SK-N-SH treated with all-trans-retinoic acid at 6 μM for 48 hours (cell line): ENCODE measurements around the gene DGUOK.

Source experiments
- ATAC-seq: fragments of 200-7000 bp; cut with Tn5 transposase; 3 replicates; pipeline ENCODE4 v1.9.1; 2020; ENCODE audit warnings: mild to moderate bottlenecking, moderate library complexity
- ARNTL ChIP-seq: fragments of 450-650 bp; formaldehyde crosslinking; IDR thresholded peaks from 2 replicates; pipeline ENCODE4 v1.5.0; 2020; ENCODE audit warnings: low read depth, mild to moderate bottlenecking, moderate library complexity, borderline replicate concordance
- BACH2 ChIP-seq: fragments of 250-450 bp; sonication (Bioruptor Pico); IDR thresholded peaks from 2 replicates; pipeline ENCODE4 v1.9.0; 2021; ENCODE audit warnings: mild to moderate bottlenecking, borderline replicate concordance
- CSDC2 ChIP-seq: fragments of 250-450 bp; sonication (Bioruptor Pico); IDR thresholded peaks from 2 replicates; pipeline ENCODE4 v1.5.0; 2020; ENCODE audit warnings: mild to moderate bottlenecking, moderate library complexity
- ESRRG ChIP-seq: fragments of 250-450 bp; sonication (Bioruptor Pico); IDR thresholded peaks from 2 replicates; pipeline ENCODE4 v1.6.1; 2021; ENCODE audit warnings: mild to moderate bottlenecking
- OSR1 ChIP-seq: fragments of 250-450 bp; sonication (Bioruptor Pico); IDR thresholded peaks from 2 replicates; pipeline ENCODE4 v1.8.0; 2022; ENCODE audit warnings: moderate library complexity, mild to moderate bottlenecking, inconsistent platforms
- SNAI2 ChIP-seq: fragments of 250-450 bp; sonication (Bioruptor Pico); IDR thresholded peaks from 2 replicates; pipeline ENCODE4 v1.5.0; 2020; ENCODE audit warnings: mild to moderate bottlenecking, moderate library complexity
- TCF4 ChIP-seq: fragments of 250-450 bp; sonication (Bioruptor Pico); IDR thresholded peaks from 2 replicates; pipeline ENCODE4 v1.8.0; 2021; ENCODE audit warnings: mild to moderate bottlenecking, moderate library complexity, borderline replicate concordance
- ZC3H10 ChIP-seq: fragments of 250-450 bp; sonication (Bioruptor Pico); IDR thresholded peaks from 2 replicates; pipeline ENCODE4 v1.5.1; 2021; ENCODE audit warnings: mild to moderate bottlenecking, moderate library complexity
- ZFP3 ChIP-seq: fragments of 250-450 bp; sonication (Bioruptor Pico); IDR thresholded peaks from 2 replicates; pipeline ENCODE4 v1.5.0; 2020; ENCODE audit warnings: mild to moderate bottlenecking, moderate library complexity
- ZFP30 ChIP-seq: fragments of 450-650 bp; formaldehyde crosslinking; IDR thresholded peaks from 2 replicates; pipeline ENCODE4 v1.5.0; 2022; ENCODE audit warnings: mild to moderate bottlenecking, moderate library complexity
- ZNF70 ChIP-seq: fragments of 450-650 bp; formaldehyde crosslinking; IDR thresholded peaks from 2 replicates; pipeline ENCODE4 v1.5.0; 2020; ENCODE audit warnings: mild to moderate bottlenecking, moderate library complexity
- ZNF8 ChIP-seq: fragments of 450-650 bp; formaldehyde crosslinking; IDR thresholded peaks from 2 replicates; pipeline ENCODE4 v1.5.0; 2020; ENCODE audit warnings: mild to moderate bottlenecking, moderate library complexity
- TF ChIP-seq, protein P1 (sequence below): fragments of 250-450 bp; sonication (Bioruptor Pico); IDR thresholded peaks from 2 replicates; pipeline ENCODE4 v1.5.1; 2021; ENCODE audit warnings: mild to moderate bottlenecking, moderate library complexity
- TF ChIP-seq, protein P2 (sequence below): fragments of 250-450 bp; sonication (Bioruptor Pico); IDR thresholded peaks from 2 replicates; pipeline ENCODE4 v1.8.0; 2020; ENCODE audit warnings: mild to moderate bottlenecking, moderate library complexity, borderline replicate concordance
- TF ChIP-seq, protein P3 (sequence below): fragments of 250-450 bp; sonication (Bioruptor Pico); IDR thresholded peaks from 2 replicates; pipeline ENCODE4 v1.5.1; 2020; ENCODE audit warnings: low read depth, mild to moderate bottlenecking, moderate library complexity
- TF ChIP-seq, protein P4 (sequence below): fragments of 250-450 bp; sonication (Bioruptor Pico); IDR thresholded peaks from 2 replicates; pipeline ENCODE4 v1.5.0; 2020; ENCODE audit warnings: mild to moderate bottlenecking, moderate library complexity

DGUOK gene

DNA sequence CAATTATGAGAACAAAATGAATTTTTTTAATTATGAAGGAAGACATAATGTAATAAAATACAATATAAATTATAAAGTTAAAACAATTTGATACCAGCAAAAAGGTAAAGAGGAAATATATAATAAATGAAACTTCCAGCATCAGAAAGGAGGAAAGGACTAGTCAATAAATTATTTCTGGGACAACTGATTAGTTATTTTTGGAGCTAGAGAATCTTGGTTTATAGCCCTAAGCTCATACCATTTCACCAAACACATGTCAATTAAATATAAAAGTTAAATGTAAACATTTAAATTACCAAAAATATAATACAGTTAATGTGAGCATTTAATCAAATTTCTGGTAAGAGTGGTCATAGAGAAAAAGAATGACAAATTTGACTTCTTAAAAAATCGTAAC is 21.7 kb upstream of the DGUOK start:
- TF ChIP-seq ESRRG (CRISPR knock-in tag) = no peak

DNA sequence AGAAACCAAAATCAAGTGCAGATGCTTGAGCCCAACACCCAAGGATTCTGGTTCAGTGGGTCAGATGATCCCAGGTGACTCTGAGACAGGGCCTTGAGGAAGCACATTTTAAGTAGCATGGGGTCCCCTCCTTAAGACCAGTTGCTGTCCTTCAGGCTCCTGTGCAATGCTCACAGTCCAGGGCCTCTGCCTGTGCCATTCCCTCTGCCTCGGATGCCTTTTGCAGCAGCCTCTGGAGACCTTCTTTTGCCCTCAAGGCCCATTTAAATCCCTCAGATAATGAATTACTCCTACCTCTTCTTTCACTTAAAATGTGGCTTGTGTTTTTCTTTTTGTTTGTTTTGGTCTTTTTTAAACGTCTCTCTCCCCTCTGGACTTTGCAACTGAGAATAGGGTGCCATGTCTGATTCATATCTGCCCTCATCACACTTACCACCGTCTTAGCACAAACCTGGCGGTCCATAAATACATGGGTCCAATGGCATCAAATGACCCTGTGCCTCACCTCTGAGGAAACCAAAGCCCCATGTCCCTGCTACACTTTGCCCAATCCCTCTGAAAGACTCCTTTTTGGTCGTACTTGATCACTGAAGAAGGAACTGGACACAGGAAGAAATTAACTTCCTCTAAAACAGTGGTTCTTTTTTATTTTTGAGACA is 19.7 kb upstream of the DGUOK start:
- no peak for ATAC-seq
- TF ChIP-seq, protein P1, sequence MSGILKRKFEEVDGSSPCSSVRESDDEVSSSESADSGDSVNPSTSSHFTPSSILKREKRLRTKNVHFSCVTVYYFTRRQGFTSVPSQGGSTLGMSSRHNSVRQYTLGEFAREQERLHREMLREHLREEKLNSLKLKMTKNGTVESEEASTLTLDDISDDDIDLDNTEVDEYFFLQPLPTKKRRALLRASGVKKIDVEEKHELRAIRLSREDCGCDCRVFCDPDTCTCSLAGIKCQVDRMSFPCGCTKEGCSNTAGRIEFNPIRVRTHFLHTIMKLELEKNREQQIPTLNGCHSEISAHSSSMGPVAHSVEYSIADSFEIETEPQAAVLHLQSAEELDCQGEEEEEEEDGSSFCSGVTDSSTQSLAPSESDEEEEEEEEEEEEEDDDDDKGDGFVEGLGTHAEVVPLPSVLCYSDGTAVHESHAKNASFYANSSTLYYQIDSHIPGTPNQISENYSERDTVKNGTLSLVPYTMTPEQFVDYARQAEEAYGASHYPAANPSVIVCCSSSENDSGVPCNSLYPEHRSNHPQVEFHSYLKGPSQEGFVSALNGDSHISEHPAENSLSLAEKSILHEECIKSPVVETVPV (CRISPR knock-in tag) = no peak
- TF ChIP-seq ZNF8 (CRISPR knock-in tag) (no peak), ZNF70 (CRISPR knock-in tag) (no peak), OSR1 (CRISPR knock-in tag) (no peak), ZFP3 (no peak), BACH2 (CRISPR knock-in tag) (no peak), TCF4 (CRISPR knock-in tag) (no peak), ZC3H10 (no peak), ESRRG (CRISPR knock-in tag) (no peak)
- TF ChIP-seq, protein P2, sequence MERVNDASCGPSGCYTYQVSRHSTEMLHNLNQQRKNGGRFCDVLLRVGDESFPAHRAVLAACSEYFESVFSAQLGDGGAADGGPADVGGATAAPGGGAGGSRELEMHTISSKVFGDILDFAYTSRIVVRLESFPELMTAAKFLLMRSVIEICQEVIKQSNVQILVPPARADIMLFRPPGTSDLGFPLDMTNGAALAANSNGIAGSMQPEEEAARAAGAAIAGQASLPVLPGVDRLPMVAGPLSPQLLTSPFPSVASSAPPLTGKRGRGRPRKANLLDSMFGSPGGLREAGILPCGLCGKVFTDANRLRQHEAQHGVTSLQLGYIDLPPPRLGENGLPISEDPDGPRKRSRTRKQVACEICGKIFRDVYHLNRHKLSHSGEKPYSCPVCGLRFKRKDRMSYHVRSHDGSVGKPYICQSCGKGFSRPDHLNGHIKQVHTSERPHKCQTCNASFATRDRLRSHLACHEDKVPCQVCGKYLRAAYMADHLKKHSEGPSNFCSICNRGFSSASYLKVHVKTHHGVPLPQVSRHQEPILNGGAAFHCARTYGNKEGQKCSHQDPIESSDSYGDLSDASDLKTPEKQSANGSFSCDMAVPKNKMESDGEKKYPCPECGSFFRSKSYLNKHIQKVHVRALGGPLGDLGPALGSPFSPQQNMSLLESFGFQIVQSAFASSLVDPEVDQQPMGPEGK (CRISPR knock-in tag) = no peak
- TF ChIP-seq, all 23 proteins: peak for 0

More for the DNA sequence above, 21.7 kb upstream of the DGUOK start:
- no peak for ATAC-seq

DNA sequence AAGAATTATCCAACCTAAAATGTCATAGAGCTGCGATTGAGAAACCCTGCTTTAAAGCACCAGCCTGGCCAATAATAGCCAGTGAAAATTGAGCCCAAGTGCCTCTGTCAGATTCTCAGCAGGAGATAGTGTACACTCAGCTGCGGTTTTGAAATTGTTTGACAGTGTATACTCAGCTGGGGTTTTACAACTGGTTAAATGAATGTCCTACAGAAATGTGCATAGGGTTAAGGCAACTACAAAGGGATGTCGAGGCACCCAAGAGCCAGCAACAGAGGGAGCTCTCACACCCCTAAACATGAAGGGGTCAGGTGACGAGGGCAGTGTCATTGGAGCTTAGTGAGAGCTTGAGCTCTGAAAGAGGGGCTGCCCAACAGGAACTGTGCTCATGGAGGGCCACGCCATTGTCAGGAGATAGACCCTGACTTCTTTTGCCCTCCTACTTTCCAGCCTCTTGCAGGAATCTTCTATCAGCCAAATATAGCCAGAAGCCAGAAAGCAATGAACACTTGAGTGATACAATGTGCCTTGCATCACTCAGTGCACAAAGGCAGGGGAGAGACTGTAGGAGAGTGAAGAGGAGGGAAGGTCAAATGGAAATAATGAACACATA is 18.7 kb upstream of the DGUOK start:
- peak; percentile 66 for ATAC-seq
- TF ChIP-seq, protein P1 (CRISPR knock-in tag) = no peak
- TF ChIP-seq, protein P3, sequence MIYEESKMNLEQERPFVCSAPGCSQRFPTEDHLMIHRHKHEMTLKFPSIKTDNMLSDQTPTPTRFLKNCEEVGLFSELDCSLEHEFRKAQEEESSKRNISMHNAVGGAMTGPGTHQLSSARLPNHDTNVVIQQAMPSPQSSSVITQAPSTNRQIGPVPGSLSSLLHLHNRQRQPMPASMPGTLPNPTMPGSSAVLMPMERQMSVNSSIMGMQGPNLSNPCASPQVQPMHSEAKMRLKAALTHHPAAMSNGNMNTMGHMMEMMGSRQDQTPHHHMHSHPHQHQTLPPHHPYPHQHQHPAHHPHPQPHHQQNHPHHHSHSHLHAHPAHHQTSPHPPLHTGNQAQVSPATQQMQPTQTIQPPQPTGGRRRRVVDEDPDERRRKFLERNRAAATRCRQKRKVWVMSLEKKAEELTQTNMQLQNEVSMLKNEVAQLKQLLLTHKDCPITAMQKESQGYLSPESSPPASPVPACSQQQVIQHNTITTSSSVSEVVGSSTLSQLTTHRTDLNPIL (CRISPR knock-in tag) = no peak
- TF ChIP-seq, protein P2 (CRISPR knock-in tag) = no peak
- TF ChIP-seq CSDC2 (CRISPR knock-in tag) (no peak), SNAI2 (no peak), ARNTL (CRISPR knock-in tag) (no peak), ZFP30 (CRISPR knock-in tag) (no peak), ZNF70 (CRISPR knock-in tag) (no peak), BACH2 (CRISPR knock-in tag) (no peak)
- TF ChIP-seq, protein P4, sequence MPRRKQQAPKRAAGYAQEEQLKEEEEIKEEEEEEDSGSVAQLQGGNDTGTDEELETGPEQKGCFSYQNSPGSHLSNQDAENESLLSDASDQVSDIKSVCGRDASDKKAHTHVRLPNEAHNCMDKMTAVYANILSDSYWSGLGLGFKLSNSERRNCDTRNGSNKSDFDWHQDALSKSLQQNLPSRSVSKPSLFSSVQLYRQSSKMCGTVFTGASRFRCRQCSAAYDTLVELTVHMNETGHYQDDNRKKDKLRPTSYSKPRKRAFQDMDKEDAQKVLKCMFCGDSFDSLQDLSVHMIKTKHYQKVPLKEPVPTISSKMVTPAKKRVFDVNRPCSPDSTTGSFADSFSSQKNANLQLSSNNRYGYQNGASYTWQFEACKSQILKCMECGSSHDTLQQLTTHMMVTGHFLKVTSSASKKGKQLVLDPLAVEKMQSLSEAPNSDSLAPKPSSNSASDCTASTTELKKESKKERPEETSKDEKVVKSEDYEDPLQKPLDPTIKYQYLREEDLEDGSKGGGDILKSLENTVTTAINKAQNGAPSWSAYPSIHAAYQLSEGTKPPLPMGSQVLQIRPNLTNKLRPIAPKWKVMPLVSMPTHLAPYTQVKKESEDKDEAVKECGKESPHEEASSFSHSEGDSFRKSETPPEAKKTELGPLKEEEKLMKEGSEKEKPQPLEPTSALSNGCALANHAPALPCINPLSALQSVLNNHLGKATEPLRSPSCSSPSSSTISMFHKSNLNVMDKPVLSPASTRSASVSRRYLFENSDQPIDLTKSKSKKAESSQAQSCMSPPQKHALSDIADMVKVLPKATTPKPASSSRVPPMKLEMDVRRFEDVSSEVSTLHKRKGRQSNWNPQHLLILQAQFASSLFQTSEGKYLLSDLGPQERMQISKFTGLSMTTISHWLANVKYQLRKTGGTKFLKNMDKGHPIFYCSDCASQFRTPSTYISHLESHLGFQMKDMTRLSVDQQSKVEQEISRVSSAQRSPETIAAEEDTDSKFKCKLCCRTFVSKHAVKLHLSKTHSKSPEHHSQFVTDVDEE = no peak
- TF ChIP-seq, all 23 proteins: peak for 0
